Measurements from ENCODE around the gene TMEM168. TPM values are rescaled to one million over a fixed set of nuclear protein-coding genes. Genes with fewer than 3 reads are reported as not detected.

The TMEM168 gene
- total RNA-seq (2022; extraction: Qiagen RNA extraction; ENCODE audit: low read depth): 7.9 to 12.1 TPM (median 9.5 TPM) in 5 replicates

DNA sequence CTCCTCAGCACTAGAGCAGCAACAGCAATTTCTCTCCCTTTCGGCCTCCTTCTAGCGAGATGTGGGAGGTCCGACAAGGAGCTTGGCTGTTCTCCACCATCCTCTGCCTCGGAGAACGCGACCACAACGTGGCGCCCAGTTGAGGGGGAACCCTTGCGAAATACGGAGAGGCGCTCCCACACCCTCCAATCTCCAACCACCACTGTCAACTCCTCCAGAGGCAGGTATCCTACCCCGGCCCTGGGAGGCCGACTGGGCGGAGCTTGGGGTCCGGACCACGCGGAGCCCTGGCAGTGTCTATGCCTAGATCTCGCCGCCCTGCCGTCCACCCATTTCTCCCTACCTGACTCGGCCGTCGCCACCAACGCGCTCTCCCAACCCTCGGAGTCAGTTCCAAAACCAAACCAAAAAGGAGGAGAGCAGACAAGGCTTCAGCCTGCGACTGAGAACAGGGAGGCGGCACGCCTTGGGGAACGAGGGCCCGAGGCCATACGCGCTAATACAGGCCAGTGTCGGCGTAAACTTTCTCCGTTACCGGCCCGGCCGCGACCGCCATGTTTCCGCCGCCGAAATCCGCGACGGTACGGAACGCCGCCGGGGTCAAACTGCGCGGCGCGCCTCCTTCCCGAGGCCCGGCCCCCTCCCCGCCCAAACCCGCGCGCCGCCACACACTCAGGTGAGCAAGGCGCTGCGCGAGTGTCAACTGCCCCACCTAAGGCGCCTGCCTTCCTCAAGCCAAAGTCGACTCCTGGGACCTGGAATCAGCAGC lies at the start of gene TMEM168:
Gene TMEM168 (minus strand): TSS at position 577 of the 769 bp plus-strand sequence. CDS start 5,568 bp downstream, outside the sequence.

